GM15510 (cell line): ENCODE measurements around the gene GALNTL6.

Experiments
- POLR2A ChIP-seq: IDR thresholded peaks from 3 replicates; pipeline ENCODE4 v1.6.1; 2011; ENCODE audit warnings: borderline replicate concordance; ENCODE audit not compliant: insufficient read length; ENCODE audit errors: extremely low read depth

The GALNTL6 gene

GRCh38 chr4:172945611-172946010, 1132.4 kb downstream of the GALNTL6 start:
- TF ChIP-seq POLR2A, result no peak

GRCh38 chr4:172946503-172946902, 1133.3 kb downstream of the GALNTL6 start:
- no peak for TF ChIP-seq POLR2A

- no peak for TF ChIP-seq POLR2A
Measured at GRCh38 chr4:172947594-172947993, 1134.4 kb downstream of the GALNTL6 start.

GRCh38 chr4:172950990-172951389, 1137.8 kb downstream of the GALNTL6 start:
- no peak for TF ChIP-seq POLR2A

GRCh38 chr4:172951679-172952451, 1138.7 kb downstream of the GALNTL6 start:
- TF ChIP-seq POLR2A, result no peak

GRCh38 chr4:172953896-172954568, 1140.8 kb downstream of the GALNTL6 start:
- no peak for TF ChIP-seq POLR2A

- TF ChIP-seq POLR2A, result no peak
Measured at GRCh38 chr4:172957216-172957615, 1144.0 kb downstream of the GALNTL6 start.

DNA sequence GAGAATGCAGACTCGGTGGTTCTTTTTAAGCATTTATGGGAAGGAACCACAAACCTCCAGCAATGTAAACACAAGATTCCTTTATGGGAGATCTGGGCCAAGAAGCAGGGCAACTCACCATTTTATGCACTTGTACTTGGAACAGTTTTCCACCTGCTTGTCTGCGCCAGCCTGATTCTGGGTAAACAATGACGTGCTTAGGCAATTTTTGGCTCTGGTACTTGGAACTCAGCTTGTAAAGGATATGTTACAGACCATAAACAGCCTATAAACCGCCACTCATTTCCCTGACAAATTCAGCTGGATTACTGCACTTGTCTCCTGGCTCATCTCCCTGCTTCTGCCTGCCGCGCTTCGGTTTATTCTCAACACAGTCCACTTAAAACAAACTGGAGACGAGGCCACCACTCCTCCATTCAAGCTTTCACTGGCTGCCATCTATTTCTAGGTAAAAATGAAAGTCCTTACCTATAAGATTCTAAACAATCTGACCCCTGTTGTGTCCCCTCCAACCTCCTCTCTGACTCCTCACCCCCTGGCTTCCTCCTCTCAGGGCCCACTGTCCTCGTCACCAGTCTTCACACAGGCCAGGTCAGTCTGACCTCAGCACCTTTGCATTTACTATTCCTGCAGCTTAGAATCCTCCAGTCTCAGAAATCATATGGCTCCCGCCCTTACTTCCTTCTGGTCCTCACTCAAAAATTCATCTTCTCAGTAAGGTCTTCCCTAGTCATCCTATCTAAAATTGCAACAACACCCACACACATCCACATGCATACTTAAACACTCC, 1149.6 kb downstream of the GALNTL6 start:
- no peak for TF ChIP-seq POLR2A

- no peak for TF ChIP-seq POLR2A
Measured at GRCh38 chr4:172963498-172964294, 1150.5 kb downstream of the GALNTL6 start.

DNA sequence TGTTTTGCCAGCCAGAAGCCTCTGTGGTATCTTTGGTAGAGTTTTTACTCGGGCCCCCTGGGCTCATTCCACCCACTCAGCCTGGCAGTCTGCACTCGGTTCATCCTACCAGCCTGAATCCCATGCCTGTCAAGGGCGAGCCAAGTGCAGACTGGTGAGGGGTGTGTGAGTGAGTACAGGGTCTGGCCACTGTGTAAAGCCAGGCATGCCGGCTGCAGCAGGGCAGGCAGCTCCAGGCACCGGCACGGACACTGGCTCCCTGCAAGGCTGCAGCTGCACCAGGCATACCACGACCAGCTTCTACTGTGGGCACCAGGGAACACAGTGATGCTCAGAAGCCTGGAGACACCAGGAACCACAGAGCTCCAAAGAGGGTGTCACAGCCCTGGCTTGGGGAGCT, 1161.4 kb downstream of the GALNTL6 start:
- no peak for TF ChIP-seq POLR2A

- TF ChIP-seq POLR2A, result no peak
Measured at GRCh38 chr4:172975651-172976229, 1162.5 kb downstream of the GALNTL6 start.

GRCh38 chr4:172978848-172979247, 1165.6 kb downstream of the GALNTL6 start:
- no peak for TF ChIP-seq POLR2A

DNA sequence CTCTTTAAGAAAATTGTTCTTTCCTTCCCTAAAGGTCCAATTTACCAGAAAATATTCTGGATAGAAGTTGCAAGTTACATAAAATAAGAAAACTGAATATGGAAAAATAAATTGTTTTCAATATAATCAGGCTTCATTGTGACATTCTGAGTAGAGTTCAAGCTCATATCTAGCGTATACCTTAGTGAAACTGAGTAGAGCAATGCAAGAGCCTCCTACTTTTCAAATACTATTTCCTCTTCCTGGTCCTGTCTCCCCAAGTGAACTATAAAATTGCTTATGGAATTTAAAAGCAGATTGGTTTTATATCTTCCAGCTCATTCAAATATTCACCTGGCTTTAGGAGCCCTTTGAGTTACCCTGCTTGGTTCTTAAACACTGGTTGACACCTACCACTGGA, 1166.1 kb downstream of the GALNTL6 start:
- no peak for TF ChIP-seq POLR2A

DNA sequence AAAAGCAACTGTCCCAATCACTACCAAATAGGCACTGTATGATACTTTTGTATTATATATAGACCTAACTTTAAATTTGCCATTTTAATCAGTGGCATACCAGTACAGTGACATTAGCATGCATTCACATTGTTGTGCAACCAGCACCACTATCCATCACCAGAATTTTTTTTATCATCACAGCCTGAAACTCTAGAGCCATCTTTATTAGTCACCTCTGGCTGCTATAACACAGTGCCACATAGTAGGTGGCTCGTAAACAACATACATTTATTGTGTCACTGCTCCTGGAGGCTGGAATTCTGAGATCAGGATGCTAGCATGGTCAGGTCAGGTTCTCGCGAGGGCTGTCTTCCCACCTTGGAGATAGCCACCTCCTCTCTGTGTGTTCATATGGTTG, 1167.0 kb downstream of the GALNTL6 start:
- no peak for TF ChIP-seq POLR2A
